IMR-90 (cell line): ENCODE measurements around the gene CFAP299. TPM values are rescaled to one million over a fixed set of nuclear protein-coding genes. Genes with fewer than 3 reads are reported as not detected.
A peak's percentile ranks its signal among the peaks of the same experiment; 100 is the strongest.

Experiments
- ATAC-seq: fragments of 200-7000 bp; cut with Tn5 transposase; 2 replicates; pipeline ENCODE4 v1.9.1; 2020; ENCODE audit warnings: low read depth, mild to moderate bottlenecking, moderate library complexity
- BruUV-seq: library from RNA; stranded (reverse); fragments of 400-500 nt; replicated peaks from 2 replicates; lab custom pipeline; 2021; lab: Mats Ljungman, UMichigan
- CTCF ChIA-PET: fragments of 300-600 bp; formaldehyde crosslinking; extraction: SDS; loops from one replicate; lab custom pipeline; 2021; ENCODE audit warnings: antibody characterized with exemption; lab: Yijun Ruan, JAX
- POLR2A ChIA-PET: fragments of 300-600 bp; sonication (Branson Sonifier 250); formaldehyde crosslinking; loops from one replicate; lab custom pipeline; 2022; ENCODE audit warnings: antibody characterized with exemption; ENCODE audit not compliant: unreplicated experiment; lab: Charles Lee
- DNase-seq: peaks from one replicate; pipeline ENCODE4 v3.0.0; 2013
- H2AFZ ChIP-seq: replicated peaks from 2 replicates; pipeline ENCODE3; 2013; ENCODE audit warnings: low read length, mild to moderate bottlenecking; ENCODE audit not compliant: poor library complexity
- H2AK5ac ChIP-seq: 2 replicates; pipeline ENCODE4 v1.6.1; 2013; ENCODE audit warnings: low read depth, low read length, inconsistent platforms
- H2AK9ac ChIP-seq: replicated peaks from 2 replicates; pipeline ENCODE3; 2013; ENCODE audit warnings: mild to moderate bottlenecking, low read depth, low read length, moderate library complexity; ENCODE audit not compliant: poor library complexity
- H2BK120ac ChIP-seq: 2 replicates; pipeline ENCODE4 v1.6.1; 2013; ENCODE audit warnings: low read depth, low read length, inconsistent platforms
- H2BK15ac ChIP-seq: 3 replicates; pipeline ENCODE4 v1.6.1; 2013; ENCODE audit warnings: low read depth, low read length, inconsistent platforms
- H2BK20ac ChIP-seq: 2 replicates; pipeline ENCODE4 v1.6.1; 2013; ENCODE audit warnings: low read depth, mild to moderate bottlenecking, inconsistent platforms, low read length, moderate library complexity
- H2BK5ac ChIP-seq: 2 replicates; pipeline ENCODE4 v1.6.1; 2013; ENCODE audit warnings: mild to moderate bottlenecking, low read depth, low read length, inconsistent platforms; ENCODE audit not compliant: poor library complexity, severe bottlenecking
- H3K14ac ChIP-seq: replicated peaks from 2 replicates; pipeline ENCODE4 v1.6.1; 2013; ENCODE audit warnings: low read depth, low read length, inconsistent platforms
- H3K18ac ChIP-seq: 2 replicates; pipeline ENCODE4 v1.6.1; 2013; ENCODE audit warnings: low read depth, low read length, control low read depth
- H3K23ac ChIP-seq: 2 replicates; pipeline ENCODE4 v1.6.1; 2013; ENCODE audit warnings: low read depth, low read length, inconsistent platforms
- H3K27ac ChIP-seq: 2 replicates; pipeline ENCODE4 v1.5.1; 2013; ENCODE audit warnings: mild to moderate bottlenecking, control low read depth, low read length; ENCODE audit not compliant: insufficient read depth
- H3K27me3 ChIP-seq: 2 replicates; pipeline ENCODE4 v1.6.1; 2013; ENCODE audit warnings: low read length; ENCODE audit not compliant: control insufficient read depth, insufficient read depth
- H3K36me3 ChIP-seq: 2 replicates; pipeline ENCODE4 v1.6.1; 2013; ENCODE audit warnings: low read length, mixed read lengths; ENCODE audit not compliant: control insufficient read depth, insufficient read depth
- H3K4ac ChIP-seq: 2 replicates; pipeline ENCODE4 v1.6.1; 2013; ENCODE audit warnings: low read depth, low read length, inconsistent platforms
- H3K4me1 ChIP-seq: 2 replicates; pipeline ENCODE4 v1.6.1; 2013; ENCODE audit warnings: low read length, mixed read lengths; ENCODE audit not compliant: control insufficient read depth, insufficient read depth
- H3K4me2 ChIP-seq: 2 replicates; pipeline ENCODE4 v1.6.1; 2013; ENCODE audit warnings: low read depth, mild to moderate bottlenecking, control low read depth, low read length, moderate library complexity
- H3K4me3 ChIP-seq: 2 replicates; pipeline ENCODE4 v1.5.1; 2013; ENCODE audit warnings: low read depth, mild to moderate bottlenecking, control low read depth, low read length, moderate library complexity; ENCODE audit not compliant: insufficient read depth
- H3K56ac ChIP-seq: 2 replicates; pipeline ENCODE4 v1.6.1; 2013; ENCODE audit warnings: low read length, inconsistent platforms; ENCODE audit not compliant: insufficient read depth; ENCODE audit errors: extremely low read depth
- H3K79me1 ChIP-seq, 2 experiments: 2 replicates each; pipeline ENCODE4 v1.6.1; 2013; ENCODE audit warnings: low read length in 2 of 2, inconsistent platforms in 1 of 2, low read depth in 1 of 2
- H3K9ac ChIP-seq: 2 replicates; pipeline ENCODE4 v1.6.1; 2013; ENCODE audit warnings: low read depth, low read length, control low read depth
- H3K9me1 ChIP-seq: 2 replicates; pipeline ENCODE4 v1.6.1; 2013; ENCODE audit warnings: low read length, inconsistent platforms; ENCODE audit not compliant: insufficient read depth
- H3K9me3 ChIP-seq: 2 replicates; pipeline ENCODE4 v1.6.1; 2013; ENCODE audit warnings: low read length; ENCODE audit not compliant: control insufficient read depth, insufficient read depth
- H4K20me1 ChIP-seq: 2 replicates; pipeline ENCODE4 v1.6.1; 2013; ENCODE audit warnings: low read length, inconsistent platforms; ENCODE audit not compliant: insufficient read depth
- H4K5ac ChIP-seq: 2 replicates; pipeline ENCODE4 v1.6.1; 2013; ENCODE audit warnings: mild to moderate bottlenecking, low read depth, low read length, control low read depth
- H4K8ac ChIP-seq, 2 experiments: 2 replicates each; pipeline ENCODE4 v1.6.1; 2013; ENCODE audit warnings: low read depth in 2 of 2, low read length in 2 of 2, control low read depth in 1 of 2, inconsistent platforms in 1 of 2
- H4K91ac ChIP-seq: 2 replicates; pipeline ENCODE4 v1.6.1; 2013; ENCODE audit warnings: low read depth, low read length, inconsistent platforms; ENCODE audit not compliant: insufficient read depth
- CEBPB ChIP-seq: IDR thresholded peaks from 2 replicates; pipeline ENCODE4 v1.6.1; 2012; ENCODE audit warnings: low read depth, low read length, improper control_type of control experiment
- FOS ChIP-seq: fragments of 150-350 bp; IDR thresholded peaks from 2 replicates; pipeline ENCODE4 v1.6.1; 2016; ENCODE audit warnings: low read depth, low read length
- MAFK ChIP-seq: IDR thresholded peaks from 2 replicates; pipeline ENCODE4 v1.6.1; 2012; ENCODE audit warnings: low read depth, low read length, improper control_type of control experiment
- MXI1 ChIP-seq: IDR thresholded peaks from 2 replicates; pipeline ENCODE4 v1.6.1; 2012; ENCODE audit warnings: low read depth, mild to moderate bottlenecking, low read length, moderate library complexity, borderline replicate concordance
- RFX5 ChIP-seq: IDR thresholded peaks from 2 replicates; pipeline ENCODE4 v1.8.0; 2012; ENCODE audit warnings: low read depth, mild to moderate bottlenecking, low read length, moderate library complexity
- dilution Hi-C: fragments of 300-500 bp; cut with HindIII; formaldehyde crosslinking; loops from one replicate; pipeline ENCODE4 v1.14.3; 2018; ENCODE audit warnings: low sequenced_read_pairs; ENCODE audit not compliant: unreplicated experiment
- in situ Hi-C: fragments of 300-500 bp; cut with MboI; formaldehyde crosslinking; loops from 3 replicates; pipeline ENCODE4 v1.14.3; 2019; ENCODE audit warnings: low sequenced_read_pairs, inconsistent platforms, mixed read lengths
- intact Hi-C: fragments of 100-400 bp; cut with micrococcal nuclease; formaldehyde crosslinking; loops from 2 replicates; pipeline ENCODE4 v1.10.0; 2022
- polyA plus RNA-seq, 3 experiments: library from polyadenylated mRNA; depleted of rRNA; stranded (reverse); fragments of >200 nt; gene quantifications; 2 replicates each; pipeline ENCODE4 v1.2.3, GENCODE V29; 2012; ENCODE audit warnings: low replicate concordance in 1 of 3
- total RNA-seq: library from RNA; depleted of rRNA; stranded (reverse); fragments of >200 nt; gene quantifications from 2 replicates; pipeline ENCODE4 v1.2.3, GENCODE V29; 2012

Gene CFAP299
- total and polyA plus RNA-seq, 2 of the 4 experiments (the other 2 are of a cell fraction): 1.0 to 1.1 TPM

DNA sequence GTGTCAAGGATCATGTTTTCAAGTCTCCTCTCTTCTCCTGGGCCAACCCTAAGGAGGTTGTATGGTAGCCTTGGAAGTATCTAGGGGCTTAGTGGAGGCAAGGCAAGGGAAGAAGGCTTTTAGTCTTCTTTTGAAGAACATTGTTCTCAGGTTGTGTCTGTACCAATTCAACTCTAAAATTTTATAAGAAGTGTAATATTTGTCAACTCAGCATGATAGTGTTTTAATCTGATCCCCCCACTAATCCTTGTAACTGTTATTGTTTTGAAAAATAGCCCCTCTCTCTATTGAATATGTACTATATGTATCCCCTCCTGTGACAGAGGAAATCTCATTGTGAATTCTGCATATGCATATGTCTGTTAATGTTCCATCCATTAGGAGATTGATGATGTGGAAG, 345.4 kb downstream of the CFAP299 start:
- TF ChIP-seq MXI1 (no peak), MAFK (peak; percentile 58), CEBPB (no peak), RFX5 (no peak), FOS (no peak)
- no peak overlapping the region for H2BK15ac ChIP-seq
- in situ Hi-C loops: no loop called here
- H2BK20ac ChIP-seq: no peak overlapping the region
- H3K9ac ChIP-seq: no peak overlapping the region
- no peak overlapping the region for H3K4ac ChIP-seq
- H3K36me3 ChIP-seq: no peaks in the 10 kb centered on the region
- H2BK5ac ChIP-seq: no peak overlapping the region
- no TSS peak for BruUV-seq
- no peak overlapping the region for H2AK5ac ChIP-seq
- no peak overlapping the region for H2AK9ac ChIP-seq
- no peak overlapping the region for H4K8ac ChIP-seq
- no peaks in the 10 kb centered on the region for H3K27me3 ChIP-seq
- H3K18ac ChIP-seq: no peak overlapping the region
- dilution Hi-C loops: no loop called here
- no peak overlapping the region for H2AFZ ChIP-seq
- no peak for ATAC-seq
- H3K9me1 ChIP-seq: no peaks in the 10 kb centered on the region
- H3K79me1 ChIP-seq: no peaks in the 10 kb centered on the region
- H3K56ac ChIP-seq: no peak overlapping the region
- DNase-seq: no peak
- CTCF ChIA-PET: no interaction called here
- no peaks in the 10 kb centered on the region for H3K9me3 ChIP-seq
- intact Hi-C loops: no loop called here
- no peak overlapping the region for H3K4me2 ChIP-seq
- no peak overlapping the region for H4K91ac ChIP-seq
- no peak overlapping the region for H2BK120ac ChIP-seq
- H4K20me1 ChIP-seq: no peaks in the 10 kb centered on the region
- H3K14ac ChIP-seq: no peak overlapping the region
- H3K23ac ChIP-seq: no peak overlapping the region
- no peak overlapping the region for H4K5ac ChIP-seq
- H3K4me1 ChIP-seq: no peaks in the 10 kb centered on the region
- POLR2A ChIA-PET: no interaction called here
- H3K27ac ChIP-seq: no peak overlapping the region
- H3K4me3 ChIP-seq: no peak overlapping the region
